Activated CD4-positive, CD25-positive, alpha-beta regulatory T cell (primary cell): Measurements from ENCODE around the gene UBIAD1.
"Not testable (repeated sequence)": the region's sequence is repeated elsewhere in the genome, so short reads cannot be mapped to it uniquely, and the experiment has no call there.

Experiments used
- DNase-seq, 4 experiments: peaks; one replicate each; lab custom pipeline; 2025; lab: John Stamatoyannopoulos, UW

The UBIAD1 gene

GRCh38 chr1:11279630-11280029, 6.6 kb downstream of the UBIAD1 start:
- no peak for DNase-seq

DNA sequence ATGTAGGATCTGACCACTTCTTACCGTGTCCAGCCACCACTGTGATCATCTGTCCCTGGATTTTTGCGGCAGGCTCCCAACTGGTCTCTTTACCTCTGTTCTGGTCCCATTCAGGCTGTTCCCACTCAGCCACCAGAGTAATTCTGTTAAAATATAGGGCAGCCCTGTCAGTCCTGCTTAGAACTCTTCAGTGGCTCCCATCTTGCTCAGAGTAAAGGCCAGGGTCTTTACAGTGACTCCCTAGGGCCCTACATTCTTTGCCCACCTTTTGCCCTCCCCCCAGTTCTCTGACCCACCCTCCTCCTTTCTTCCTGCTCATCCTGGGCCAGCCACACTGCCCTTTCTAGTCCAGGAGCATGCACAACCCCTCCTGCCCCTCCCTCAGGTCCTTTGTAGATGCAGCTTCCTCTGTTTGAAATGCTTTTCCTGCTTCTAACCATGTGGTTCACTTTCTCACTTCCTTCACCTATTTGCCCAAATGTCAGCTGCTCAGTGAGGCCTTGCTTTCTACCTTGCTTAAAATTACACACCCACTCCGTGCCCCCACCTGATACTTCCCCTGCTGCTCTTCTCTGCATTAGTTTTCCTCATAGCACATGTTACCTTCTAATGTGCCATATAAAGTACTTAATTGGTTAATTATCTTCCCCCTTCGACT, 7.8 kb downstream of the UBIAD1 start:
- DNase-seq: no peak

DNA sequence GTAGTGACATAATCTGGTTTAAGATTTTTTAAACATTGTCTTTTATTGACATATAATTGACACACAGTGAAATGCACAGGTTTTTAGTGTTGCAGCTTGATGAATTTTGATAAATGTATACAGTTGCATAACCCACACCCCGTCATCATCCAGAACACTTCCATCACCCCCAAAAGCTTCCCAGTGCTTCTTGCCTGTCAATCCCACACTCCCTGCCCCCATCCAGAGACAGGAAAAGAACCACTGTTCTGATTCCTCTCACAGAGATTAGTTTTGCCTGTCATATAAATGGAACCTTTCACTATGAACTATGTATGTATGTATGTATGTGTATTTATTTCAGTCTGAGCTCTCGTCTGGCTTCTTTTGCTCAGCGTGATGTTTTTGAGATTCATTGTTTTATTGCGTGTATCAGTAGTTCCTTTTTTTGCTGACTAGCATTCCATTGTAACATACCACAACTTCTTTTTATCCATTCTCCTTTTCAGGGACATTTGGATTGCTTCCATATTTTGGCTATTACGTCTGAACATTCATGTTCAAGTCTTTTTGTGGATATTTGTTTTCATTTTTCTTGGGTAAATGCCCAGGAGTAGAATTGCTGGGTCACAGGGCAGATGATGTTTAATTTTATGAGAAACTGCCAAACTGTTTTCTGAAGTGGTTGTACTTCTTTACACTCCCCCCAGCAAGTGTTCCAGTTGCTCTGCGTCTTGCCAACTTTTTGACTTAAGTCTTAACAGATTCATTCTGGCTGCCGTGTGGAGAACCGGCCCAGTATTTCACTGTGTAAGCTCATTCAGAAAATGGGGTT, 8.7 kb downstream of the UBIAD1 start:
- DNase-seq: no peak

DNA sequence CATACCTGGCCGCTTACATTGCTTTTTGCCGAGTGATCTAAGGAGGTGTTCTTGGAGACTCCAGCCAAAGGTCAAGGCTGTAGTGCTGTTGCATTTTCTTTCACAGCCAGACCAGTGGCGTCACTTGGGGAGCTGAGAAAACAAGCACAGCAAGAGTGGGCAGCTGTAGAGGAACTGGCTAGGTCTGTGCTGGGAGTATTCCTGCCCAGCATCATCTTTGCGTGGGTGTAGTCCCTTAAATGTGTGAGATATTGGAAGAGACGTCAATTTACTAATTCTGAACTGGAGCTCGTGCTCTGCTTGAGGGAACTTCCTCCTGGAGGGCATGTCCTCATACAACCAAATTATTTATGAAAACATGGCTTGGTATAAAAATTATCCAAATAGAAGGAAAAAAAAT, 10.2 kb downstream of the UBIAD1 start:
- DNase-seq: no peak

DNA sequence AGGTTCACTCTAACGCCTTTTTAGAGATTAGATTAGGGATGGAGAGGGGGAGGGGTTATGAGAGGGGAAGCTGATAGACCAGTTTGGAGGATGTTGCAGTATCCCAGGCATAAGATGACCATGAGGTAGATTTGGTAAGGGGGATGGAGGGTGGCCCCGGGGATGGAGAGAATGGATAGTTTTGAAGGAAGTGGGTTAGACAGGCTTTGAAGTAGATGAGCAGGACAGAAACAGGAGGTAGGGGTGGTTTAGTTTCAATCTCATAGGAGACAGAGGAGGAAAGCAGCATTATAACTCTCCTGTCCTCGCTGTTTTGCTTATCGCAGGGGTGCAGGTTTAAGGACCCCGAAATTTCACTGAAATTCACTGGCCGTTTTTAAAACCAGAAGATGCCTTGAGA, 11.8 kb downstream of the UBIAD1 start:
- DNase-seq: no peak

- no peak for DNase-seq
These were observed 13.1 kb downstream of the UBIAD1 start for GRCh38 chr1:11285883-11286734.

- no peak for DNase-seq
These were observed 13.9 kb downstream of the UBIAD1 start for GRCh38 chr1:11286735-11287410.

- no peak for DNase-seq
These were observed 16.1 kb downstream of the UBIAD1 start for GRCh38 chr1:11289064-11289463.

DNA sequence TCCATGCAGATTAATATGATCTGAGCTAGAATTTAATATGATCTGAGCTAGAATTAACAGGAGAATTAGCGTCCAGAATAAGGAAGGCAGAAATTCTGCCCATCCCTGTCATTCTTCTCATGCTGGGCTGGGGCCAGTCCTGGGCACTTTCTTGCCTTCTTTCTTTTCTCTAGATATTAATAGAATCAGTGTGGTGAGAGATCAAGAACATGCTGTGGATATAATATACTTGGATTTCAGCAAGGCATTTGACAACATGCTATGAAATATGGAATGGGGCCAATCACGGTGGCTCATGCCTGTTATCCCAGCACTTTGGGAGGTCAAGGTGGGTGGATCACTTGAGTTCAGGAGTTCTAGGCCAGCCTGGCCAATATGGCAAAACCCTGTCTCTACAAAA, 18.1 kb downstream of the UBIAD1 start:
- DNase-seq: no peak

DNA sequence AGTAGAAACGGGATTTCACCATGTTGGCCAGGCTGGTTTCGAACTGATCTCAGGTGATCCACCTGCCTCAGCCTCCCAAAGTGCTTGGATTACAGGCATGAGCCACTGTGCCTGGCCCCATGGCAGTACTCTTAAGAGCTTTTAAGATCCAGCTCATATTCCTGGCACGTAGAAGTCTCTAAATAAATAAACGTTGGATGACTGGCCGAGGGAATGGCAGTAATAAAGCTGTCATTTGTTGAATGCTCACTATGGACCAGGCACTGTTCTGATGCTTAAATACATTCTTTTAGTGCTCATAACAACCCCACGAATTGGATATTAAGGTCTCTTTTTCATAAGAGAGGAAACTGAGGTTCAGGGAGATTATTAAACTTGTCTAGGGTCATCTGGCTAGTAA, 20.9 kb downstream of the UBIAD1 start:
- no peak for DNase-seq

DNA sequence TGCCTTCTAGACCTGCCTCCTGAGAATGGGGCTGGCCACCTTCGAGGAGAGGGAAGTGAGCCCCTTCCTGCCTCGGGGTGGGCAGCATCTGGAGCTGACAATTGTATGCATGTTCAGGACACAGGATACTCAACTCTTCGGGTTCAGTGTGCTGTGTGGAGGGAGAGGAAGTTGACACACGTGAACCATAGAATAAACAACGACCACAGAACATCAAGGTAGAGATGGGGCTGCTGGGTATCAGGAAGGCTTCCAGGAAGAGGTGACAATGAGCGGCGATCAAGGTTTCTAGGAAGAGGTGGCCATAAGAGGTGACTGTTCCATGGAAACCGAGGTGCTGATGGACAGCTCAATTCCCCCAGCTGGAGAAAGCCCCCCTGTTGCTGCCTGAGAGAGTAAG, 22.0 kb downstream of the UBIAD1 start:
- DNase-seq: no peak

GRCh38 chr1:11295905-11296304, 22.9 kb downstream of the UBIAD1 start:
- DNase-seq: no peak

- DNase-seq: not testable (repeated sequence)
These were observed 24.8 kb downstream of the UBIAD1 start for GRCh38 chr1:11297774-11298173.

DNA sequence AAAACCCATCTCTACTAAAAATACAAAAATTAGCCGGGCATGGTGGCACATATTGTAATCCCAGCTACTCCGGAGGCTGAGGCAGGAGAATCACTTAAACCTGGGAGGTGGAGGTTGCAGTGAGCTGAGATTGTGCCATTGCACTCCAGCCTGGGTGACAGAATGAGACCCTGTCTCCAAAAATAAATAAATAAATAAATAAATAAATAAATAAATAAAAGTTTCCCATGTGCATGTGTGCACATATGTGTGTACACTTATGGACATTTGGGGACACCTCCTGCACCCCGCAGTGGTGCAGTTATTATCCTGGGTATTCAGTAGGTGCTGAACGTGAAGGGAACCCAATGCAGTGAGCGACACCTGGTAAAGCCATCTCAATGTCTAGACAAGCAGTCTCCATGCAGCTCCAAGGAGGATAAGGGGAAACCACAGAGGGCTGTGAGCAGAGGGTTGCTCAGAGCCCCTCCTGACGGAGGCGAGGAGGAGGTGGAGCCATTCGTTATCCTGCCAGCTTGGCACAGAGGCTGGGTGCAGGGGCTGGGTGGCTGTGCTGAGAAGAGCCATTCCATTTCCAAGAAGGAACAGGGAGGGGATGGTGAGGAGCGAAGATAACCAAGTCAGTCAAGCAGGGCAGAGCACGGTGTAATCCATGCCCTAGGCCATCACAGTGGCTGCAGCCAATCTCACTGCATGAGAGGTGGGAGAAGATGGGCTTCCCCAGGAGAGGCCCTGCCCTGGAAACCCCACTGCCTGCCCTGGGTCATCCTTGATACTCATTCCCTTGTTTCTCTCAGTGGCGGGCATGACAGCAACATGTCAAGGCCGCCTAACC, 25.6 kb downstream of the UBIAD1 start:
- no peak for DNase-seq

GRCh38 chr1:11299225-11299574, 26.2 kb downstream of the UBIAD1 start:
- DNase-seq: no peak

GRCh38 chr1:11301601-11302000, 28.6 kb downstream of the UBIAD1 start:
- no peak for DNase-seq

DNA sequence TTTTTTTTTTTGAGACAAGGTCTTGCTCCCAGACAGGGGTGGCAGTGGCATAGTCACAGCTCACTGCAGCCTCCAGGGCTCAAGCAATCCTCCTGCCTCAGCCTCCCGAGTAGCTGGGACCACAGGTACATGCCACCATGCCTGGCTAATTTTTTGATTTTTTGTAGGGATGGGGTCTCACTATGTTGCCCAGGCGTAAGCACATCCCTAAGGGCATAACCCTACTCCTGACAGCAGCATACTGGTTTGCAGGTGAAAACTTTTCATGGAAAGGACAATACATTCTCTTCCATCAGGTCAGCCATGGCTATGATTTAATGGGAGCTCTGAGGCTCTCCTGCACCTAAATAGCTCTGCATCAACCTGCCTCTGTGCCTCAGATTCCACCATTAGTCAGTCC, 29.4 kb downstream of the UBIAD1 start:
- no peak for DNase-seq

DNA sequence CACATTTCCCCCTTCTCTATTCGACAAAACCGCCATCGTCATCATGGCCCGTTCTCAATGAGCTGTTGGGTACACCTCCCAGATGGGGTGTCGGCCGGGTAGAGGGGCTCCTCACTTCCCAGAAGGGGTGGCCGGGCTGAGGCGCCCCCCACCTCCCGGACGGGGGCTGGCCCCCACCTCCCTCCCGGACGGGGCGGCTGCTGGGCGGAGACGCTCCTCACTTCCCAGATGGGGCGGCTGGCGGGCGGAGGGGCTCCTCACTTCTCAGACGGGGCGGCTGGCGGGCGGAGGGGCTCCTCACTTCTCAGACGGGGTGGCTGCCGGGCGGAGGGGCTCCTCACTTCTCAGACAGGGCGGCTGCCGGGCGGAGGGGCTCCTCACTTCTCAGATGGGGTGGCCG, 32.5 kb downstream of the UBIAD1 start:
- DNase-seq: not testable (repeated sequence)

GRCh38 chr1:11307852-11308251, 34.9 kb downstream of the UBIAD1 start:
- DNase-seq: no peak

DNA sequence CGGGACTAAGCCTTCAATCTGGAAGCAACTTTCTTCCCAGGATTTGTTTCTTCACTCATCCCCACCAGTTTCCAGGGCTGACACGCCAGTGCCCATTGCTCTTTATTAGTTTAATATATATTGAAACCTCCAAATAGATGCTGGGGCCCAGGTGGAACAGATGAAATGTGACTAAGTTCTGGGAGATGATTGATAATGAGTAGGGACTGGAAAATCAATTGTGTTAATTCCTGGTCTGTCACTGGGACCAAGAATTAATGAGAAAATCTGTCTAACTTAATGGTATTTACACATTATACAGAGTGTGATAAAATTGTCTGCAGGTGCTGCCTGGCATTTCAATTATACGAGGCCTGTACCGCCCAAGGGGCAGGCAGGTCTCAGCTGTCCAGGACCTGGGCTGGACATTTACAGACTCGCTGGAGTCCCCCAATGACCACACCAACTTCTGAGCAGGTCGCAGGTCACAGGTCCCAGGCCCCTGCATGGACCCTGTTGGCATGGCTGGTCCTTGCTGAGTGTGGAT, 35.8 kb downstream of the UBIAD1 start:
- DNase-seq: no peak

DNA sequence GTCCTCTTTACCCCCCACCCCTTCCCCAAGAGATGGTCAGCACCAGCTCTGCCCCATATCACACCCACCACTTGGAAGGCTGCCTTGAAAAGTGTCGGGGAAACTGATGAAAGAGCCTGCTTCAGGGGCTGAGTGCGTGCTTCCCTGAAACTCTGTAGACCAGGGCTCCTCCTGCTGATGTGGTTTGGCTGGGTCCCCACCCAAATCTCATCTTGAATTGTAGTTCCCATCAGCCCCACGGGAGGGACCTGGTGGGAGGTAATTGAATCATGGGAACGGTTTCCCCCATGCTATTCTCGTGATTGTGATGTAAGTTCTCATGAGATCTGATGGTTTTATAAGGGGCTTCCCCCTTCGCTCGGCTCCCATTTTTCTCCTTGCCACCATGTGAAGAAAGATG, 36.4 kb downstream of the UBIAD1 start:
- no peak for DNase-seq
